HCT116 (cell line): ENCODE data around the gene NFASC. TPM values are rescaled to one million over a fixed set of nuclear protein-coding genes. Genes with fewer than 3 reads are reported as not detected.

Experiments
- ATAC-seq: fragments of 200-7000 bp; cut with Tn5 transposase; 2 replicates; pipeline ENCODE4 v1.9.1; 2020; ENCODE audit warnings: mild to moderate bottlenecking, moderate library complexity
- BruUV-seq: library from RNA; stranded (reverse); fragments of 400-500 nt; replicated peaks from 2 replicates; lab custom pipeline; 2021; lab: Mats Ljungman, UMichigan
- CTCF ChIA-PET: fragments of 300-600 bp; sonication (Branson Sonifier 250); formaldehyde crosslinking; loops from one replicate; lab custom pipeline; 2021; ENCODE audit warnings: antibody characterized with exemption; lab: Charles Lee
- POLR2A ChIA-PET: fragments of 300-600, 350-600 bp; sonication (Branson Sonifier 250); formaldehyde crosslinking; loops from one replicate; lab custom pipeline; 2021; ENCODE audit warnings: antibody characterized with exemption; lab: Charles Lee
- RAD21 ChIA-PET, 2 experiments: fragments of 300-600 bp; sonication (Branson Sonifier 250); formaldehyde crosslinking; loops; one replicate each; lab custom pipeline; 2023; ENCODE audit warnings: low total read pairs in 2 of 2; ENCODE audit not compliant: uncharacterized antibody in 2 of 2, unreplicated experiment in 2 of 2, low non-redundant PET in 1 of 2; lab: Charles Lee
- DNase-seq: peaks from one replicate; pipeline ENCODE4 v3.0.0-alpha.2; 2010; ENCODE audit warnings: low read depth, low spot score
- H2AFZ ChIP-seq: fragments of 200-600 bp; shearing (Covaris generic), sonication (generic); 2 replicates; pipeline ENCODE4 v1.6.1; 2017; ENCODE audit warnings: low read depth, mixed run types, mixed read lengths, antibody characterized with exemption, low read length; ENCODE audit not compliant: poor library complexity, severe bottlenecking
- H3K27ac ChIP-seq: 2 replicates; pipeline ENCODE4 v1.5.1; 2012; ENCODE audit warnings: low read depth, low read length
- H3K27me3 ChIP-seq: fragments of 200-600 bp; sonication (generic); 2 replicates; pipeline ENCODE4 v1.6.1; 2016; ENCODE audit warnings: mixed run types, low read length, mixed read lengths; ENCODE audit not compliant: insufficient read depth
- H3K36me3 ChIP-seq, 2 experiments: fragments of 200-500 bp in 1 of 2; fragments of 200-600 bp in 1 of 2; sonication (Bioruptor generic) in 1 of 2; sonication (generic) in 1 of 2; 2 replicates each; pipeline versions ENCODE4 v1.5.1 to v1.6.1; 2014 to 2016; ENCODE audit warnings: low read length in 2 of 2, inconsistent platforms in 1 of 2, mixed read lengths in 1 of 2, mixed run types in 1 of 2; ENCODE audit not compliant: insufficient read depth in 2 of 2, control insufficient read depth in 1 of 2
- H3K4me1 ChIP-seq, 2 experiments: fragments of 200-600 bp in 1 of 2; sonication (generic) in 1 of 2; 2 replicates each; pipeline versions ENCODE4 v1.5.1 to v1.6.1; 2012 to 2017; ENCODE audit warnings: low read length in 2 of 2, inconsistent platforms in 1 of 2, mild to moderate bottlenecking in 1 of 2, mixed read lengths in 1 of 2, mixed run types in 1 of 2, moderate library complexity in 1 of 2; ENCODE audit not compliant: insufficient read depth in 2 of 2, control insufficient read depth in 1 of 2
- H3K4me2 ChIP-seq: fragments of 200-600 bp; sonication (generic); 2 replicates; pipeline ENCODE4 v1.6.1; 2017; ENCODE audit warnings: mixed run types, low read length, mixed read lengths
- H3K4me3 ChIP-seq, 2 experiments: fragments of 200-600 bp in 1 of 2; sonication (generic) in 1 of 2; replicated peaks in 1 of 2; 2 replicates each; pipeline ENCODE4 v1.5.1; 2011 to 2016; ENCODE audit warnings: low read length in 2 of 2, control low read depth in 1 of 2, low read depth in 1 of 2, mild to moderate bottlenecking in 1 of 2, mixed read lengths in 1 of 2, mixed run types in 1 of 2
- H3K79me2 ChIP-seq: fragments of 200-600 bp; sonication (generic); 2 replicates; pipeline ENCODE4 v1.6.1; 2017; ENCODE audit warnings: mild to moderate bottlenecking, mixed run types, low read length, moderate library complexity, mixed read lengths; ENCODE audit not compliant: insufficient read depth
- H3K9ac ChIP-seq: fragments of 200-600 bp; sonication (generic); 2 replicates; pipeline ENCODE4 v1.6.1; 2016; ENCODE audit warnings: low read length, mixed read lengths
- H3K9me2 ChIP-seq: fragments of 200-600 bp; sonication (generic), shearing (Covaris generic); 2 replicates; pipeline ENCODE4 v1.6.1; 2017; ENCODE audit warnings: mixed run types, mild to moderate bottlenecking, moderate library complexity; ENCODE audit not compliant: insufficient read depth
- H3K9me3 ChIP-seq, 2 experiments: fragments of 200-500 bp in 1 of 2; fragments of 200-600 bp in 1 of 2; sonication (Bioruptor generic) in 1 of 2; sonication (generic) in 1 of 2; 2 replicates each; pipeline ENCODE4 v1.6.1; 2014 to 2017; ENCODE audit warnings: low read length in 2 of 2, mixed read lengths in 2 of 2, inconsistent platforms in 1 of 2, low read depth in 1 of 2, mild to moderate bottlenecking in 1 of 2, mixed run types in 1 of 2, moderate library complexity in 1 of 2; ENCODE audit not compliant: control insufficient read depth in 1 of 2, insufficient read depth in 1 of 2
- H4K20me1 ChIP-seq: fragments of 200-600 bp; sonication (generic), shearing (Covaris generic); 2 replicates; pipeline ENCODE4 v1.6.1; 2017; ENCODE audit warnings: mixed run types, mild to moderate bottlenecking, moderate library complexity; ENCODE audit not compliant: insufficient read depth
- ATF3 ChIP-seq: IDR thresholded peaks from 2 replicates; pipeline ENCODE4 v1.6.1; 2012
- CEBPB ChIP-seq: IDR thresholded peaks from 2 replicates; pipeline ENCODE4 v1.6.1; 2012; ENCODE audit warnings: low read depth
- EGR1 ChIP-seq: IDR thresholded peaks from 2 replicates; pipeline ENCODE4 v1.6.1; 2012; ENCODE audit warnings: low read depth
- JUND ChIP-seq: IDR thresholded peaks from 2 replicates; pipeline ENCODE4 v1.6.1; 2012
- POLR2AphosphoS5 ChIP-seq: IDR thresholded peaks from 2 replicates; pipeline ENCODE4 v1.6.1; 2011; ENCODE audit warnings: mild to moderate bottlenecking, low read depth, low read length, moderate library complexity
- RAD21 ChIP-seq: IDR thresholded peaks from 2 replicates; pipeline ENCODE4 v1.6.1; 2012; ENCODE audit warnings: low read depth, mild to moderate bottlenecking
- SIN3A ChIP-seq: IDR thresholded peaks from 2 replicates; pipeline ENCODE4 v1.6.1; 2012; ENCODE audit warnings: low read depth
- SP1 ChIP-seq: IDR thresholded peaks from 2 replicates; pipeline ENCODE4 v1.6.1; 2012; ENCODE audit warnings: low read depth
- TCF7L2 ChIP-seq: IDR thresholded peaks from 2 replicates; pipeline ENCODE4 v1.7.0; 2011; ENCODE audit warnings: borderline replicate concordance, inconsistent platforms; ENCODE audit not compliant: insufficient read depth, insufficient read length; ENCODE audit errors: extremely low read depth
- ZBTB33 ChIP-seq: IDR thresholded peaks from 2 replicates; pipeline ENCODE4 v1.6.1; 2011; ENCODE audit warnings: mild to moderate bottlenecking, low read length, moderate library complexity; ENCODE audit not compliant: insufficient replicate concordance; ENCODE audit errors: extremely low read depth
- ZNF274 ChIP-seq: fragments of 200-500 bp; sonication (Bioruptor generic); IDR thresholded peaks from 2 replicates; pipeline ENCODE4 v1.6.1; 2014; ENCODE audit warnings: mild to moderate bottlenecking, low read depth, low read length, inconsistent platforms
- intact Hi-C: fragments of 100-400 bp; cut with micrococcal nuclease; formaldehyde crosslinking; loops from 2 replicates; pipeline ENCODE4 v1.10.0; 2022
- total RNA-seq: library from RNA; stranded (reverse); gene quantifications from one replicate; pipeline ENCODE4 v1.2.1, GENCODE V29; 2021; ENCODE audit not compliant: unreplicated experiment

Gene NFASC
- total RNA-seq, 1 experiment from 2014 or later: 0.57 TPM

GRCh38 chr1:205053296-205053695 lies 182.6 kb downstream of the NFASC start (continued):
- TF ChIP-seq SIN3A (no peak), ZNF274 (no peak), SP1 (no peak), JUND (no peak), TCF7L2 (no peak), RAD21 (no peak), ZBTB33 (no peak), POLR2AphosphoS5 (no peak), EGR1 (no peak), CEBPB (no peak), ATF3 (no peak)

- ATAC-seq (no peak), DNase-seq (no peak)
- no peaks in the 10 kb centered on the region for H4K20me1 ChIP-seq
- intact Hi-C loops: no loop called here
- H3K4me2 ChIP-seq: no peak overlapping the region
- no peaks in the 10 kb centered on the region for H3K36me3 ChIP-seq
- no peaks in the 10 kb centered on the region for H3K27me3 ChIP-seq
- no peak overlapping the region for H3K27ac ChIP-seq
- ChIA-PET CTCF (no interaction called here), POLR2A (no interaction called here), RAD21 (no interaction called here)
- no peaks in the 10 kb centered on the region for H3K9me3 ChIP-seq
- H3K4me3 ChIP-seq: no peak overlapping the region
- H3K9me2 ChIP-seq: no peaks in the 10 kb centered on the region
- no peak overlapping the region for H2AFZ ChIP-seq
- no peaks in the 10 kb centered on the region for H3K4me1 ChIP-seq
- H3K79me2 ChIP-seq: no peaks in the 10 kb centered on the region
- no peak overlapping the region for H3K9ac ChIP-seq
- no TSS peak for BruUV-seq
- TF ChIP-seq SIN3A: no peak
Measured at GRCh38 chr1:205054013-205054412, 183.4 kb downstream of the NFASC start.
